DMS114 treated with DMSO at 0.1 percent for 48 hours (cell line): ENCODE results near the gene ITGB3BP.
"Not testable (repeated sequence)": the region's sequence is repeated elsewhere in the genome, so short reads cannot be mapped to it uniquely, and the experiment has no call there.

Experiments used
- DNase-seq: peaks from one replicate; lab custom pipeline; 2025; ENCODE audit not compliant: unreplicated experiment; lab: John Stamatoyannopoulos, UW

The ITGB3BP gene

GRCh38 chr1:63423649-63424048 lies 99.4 kb downstream of the ITGB3BP start:
- no peak for DNase-seq

GRCh38 chr1:63420746-63421145 lies 102.3 kb downstream of the ITGB3BP start:
- not testable (repeated sequence) for DNase-seq

- no peak for DNase-seq
These were observed 104.9 kb downstream of the ITGB3BP start for GRCh38 chr1:63418101-63418500.

- no peak for DNase-seq
These were observed 108.2 kb downstream of the ITGB3BP start for GRCh38 chr1:63414691-63415365.

- DNase-seq = no peak
These were observed 109.6 kb downstream of the ITGB3BP start for GRCh38 chr1:63413394-63413793.

GRCh38 chr1:63411066-63411465 lies 112.0 kb downstream of the ITGB3BP start:
- no peak for DNase-seq

GRCh38 chr1:63408331-63408730 lies 114.7 kb downstream of the ITGB3BP start:
- DNase-seq = no peak

GRCh38 chr1:63407002-63407401 lies 116.0 kb downstream of the ITGB3BP start:
- no peak for DNase-seq

- no peak for DNase-seq
These were observed 117.0 kb downstream of the ITGB3BP start for GRCh38 chr1:63405987-63406386.

- no peak for DNase-seq
These were observed 118.0 kb downstream of the ITGB3BP start for GRCh38 chr1:63405021-63405420.

GRCh38 chr1:63403386-63403785 lies 119.6 kb downstream of the ITGB3BP start:
- no peak for DNase-seq

- no peak for DNase-seq
These were observed 121.1 kb downstream of the ITGB3BP start for GRCh38 chr1:63401945-63402344.
